DMS153 treated with DMSO at 0.1 percent for 48 hours (cell line): Measurements from ENCODE around the gene QDPR.

Experiments used
- DNase-seq: peaks from one replicate; lab custom pipeline; 2025; ENCODE audit not compliant: unreplicated experiment; lab: John Stamatoyannopoulos, UW

QDPR gene

GRCh38 chr4:17528551-17529165 lies 16.8 kb upstream of the QDPR start:
- no peak for DNase-seq

GRCh38 chr4:17526695-17527477 lies 15.0 kb upstream of the QDPR start:
- DNase-seq, result no peak

GRCh38 chr4:17523662-17524061 lies 11.8 kb upstream of the QDPR start:
- no peak for DNase-seq

GRCh38 chr4:17521595-17521994 lies 9.7 kb upstream of the QDPR start:
- no peak for DNase-seq

- DNase-seq, result no peak
Measured at GRCh38 chr4:17517664-17518063, 5.8 kb upstream of the QDPR start.

GRCh38 chr4:17516980-17517379 lies 5.1 kb upstream of the QDPR start:
- no peak for DNase-seq

GRCh38 chr4:17515445-17516407 lies 3.8 kb upstream of the QDPR start:
- no peak for DNase-seq

- no peak for DNase-seq
Measured at GRCh38 chr4:17514865-17515264, 3.0 kb upstream of the QDPR start, which contains the start of gene CLRN2. TSS of gene CLRN2 (plus strand) at chr4:17515165. CDS start at chr4:17515267, 102 bp downstream.

GRCh38 chr4:17512973-17513665 lies 1.2 kb upstream of the QDPR start:
- DNase-seq, result no peak

- DNase-seq, result no peak
Measured at GRCh38 chr4:17511509-17511949, 361 bp downstream of the QDPR start.

- no peak for DNase-seq
Measured at GRCh38 chr4:17511051-17511450, 839 bp downstream of the QDPR start.

GRCh38 chr4:17510582-17510981 lies 1.3 kb downstream of the QDPR start:
- no peak for DNase-seq

- DNase-seq, result no peak
Measured at GRCh38 chr4:17504081-17504480, 7.8 kb downstream of the QDPR start.

GRCh38 chr4:17502756-17503155 lies 9.1 kb downstream of the QDPR start:
- no peak for DNase-seq

GRCh38 chr4:17500574-17500973 lies 11.3 kb downstream of the QDPR start:
- no peak for DNase-seq

- no peak for DNase-seq
Measured at GRCh38 chr4:17497890-17498523, 13.9 kb downstream of the QDPR start.

- DNase-seq, result no peak
Measured at GRCh38 chr4:17494258-17495190, 17.4 kb downstream of the QDPR start.

- no peak for DNase-seq
Measured at GRCh38 chr4:17493619-17494018, 18.3 kb downstream of the QDPR start.

GRCh38 chr4:17492876-17493275 lies 19.0 kb downstream of the QDPR start:
- no peak for DNase-seq
